Measurements from ENCODE around the gene SCN9A.
"Not testable (repeated sequence)": the region's sequence is repeated elsewhere in the genome, so short reads cannot be mapped to it uniquely, and the experiment has no call there.

SCN9A gene

DNA sequence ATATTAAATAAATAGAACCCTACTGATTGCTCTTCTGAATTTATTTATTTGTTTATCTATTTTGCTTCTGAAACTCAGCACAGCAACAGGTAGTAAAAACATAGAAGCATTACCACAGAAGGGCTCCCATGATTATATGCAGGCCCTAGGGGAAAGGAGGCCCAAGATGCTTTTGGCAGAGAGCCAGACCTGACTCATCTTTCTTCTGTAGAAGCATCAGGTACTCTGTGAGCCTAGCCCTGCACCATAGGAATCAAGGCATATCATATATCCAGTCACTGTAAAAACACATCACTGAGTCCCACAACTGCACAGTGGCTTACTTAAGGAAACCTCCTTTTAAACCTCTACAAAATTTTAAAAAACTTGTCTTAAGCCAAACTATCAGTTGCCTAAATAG lies 1.8 kb downstream of the SCN9A start:
- no peak for DNase-seq

DNA sequence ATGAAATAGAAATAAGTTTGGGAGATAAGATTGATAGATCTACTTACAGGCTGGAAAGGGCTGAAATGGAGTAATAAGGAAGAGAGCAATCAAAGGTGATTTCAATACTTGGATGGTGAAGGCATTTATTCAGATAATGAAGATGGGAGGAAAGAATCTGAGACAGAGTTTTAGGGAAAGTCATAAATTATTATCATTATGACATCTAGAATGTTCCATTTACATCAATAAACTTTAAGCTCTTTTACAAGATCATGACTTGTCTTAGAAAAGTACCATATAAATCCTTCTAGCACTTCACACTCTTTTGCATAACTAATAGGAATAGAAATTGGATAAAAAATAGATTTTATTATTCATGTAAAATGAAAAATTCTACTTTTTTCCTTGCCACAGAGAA lies 2.2 kb downstream of the SCN9A start:
- DNase-seq = no peak

- DNase-seq = no peak
Observed at GRCh38 chr2:166373105-166373504, 2.6 kb downstream of the SCN9A start.

DNA sequence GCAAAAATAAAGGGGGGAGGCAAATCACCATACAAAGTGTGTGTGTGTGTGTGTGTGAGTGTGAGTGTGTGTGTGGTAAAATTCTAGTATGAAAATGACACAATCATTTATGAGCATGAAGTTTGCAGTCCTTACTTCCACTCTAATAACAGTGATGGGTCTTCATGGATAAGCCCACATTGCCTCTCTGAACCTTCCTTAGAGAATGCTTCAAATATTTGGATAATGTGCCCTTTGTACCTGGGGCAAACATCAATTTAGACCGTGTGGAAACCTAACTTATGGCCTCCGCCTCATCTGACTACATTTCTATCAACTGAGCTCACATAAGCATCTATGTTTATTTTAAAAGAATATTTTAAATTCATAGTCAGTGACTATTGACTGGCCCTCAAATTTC lies 3.7 kb downstream of the SCN9A start:
- no peak for DNase-seq

GRCh38 chr2:166365803-166366420 lies 9.8 kb downstream of the SCN9A start:
- DNase-seq = no peak

DNA sequence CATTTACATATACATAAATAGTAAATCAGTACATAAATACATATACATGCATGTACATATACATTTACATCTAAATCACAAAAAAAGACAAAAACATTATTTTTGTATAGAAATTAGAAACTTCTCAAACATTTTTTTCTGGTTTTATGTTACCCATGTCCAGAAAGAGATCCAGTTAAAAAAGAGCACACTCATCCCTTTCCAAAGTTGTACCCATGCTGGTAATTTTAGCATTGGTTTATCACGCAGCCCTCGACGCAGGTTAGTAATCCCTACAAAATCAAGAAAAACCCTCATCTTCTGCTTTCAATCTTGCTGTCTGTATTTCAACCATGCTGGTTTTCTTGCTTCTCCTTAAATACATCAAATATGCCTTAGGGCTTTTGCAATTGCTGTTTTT lies 10.5 kb downstream of the SCN9A start:
- no peak for DNase-seq

- no peak for DNase-seq
Observed at GRCh38 chr2:166364476-166365161, 11.1 kb downstream of the SCN9A start.

GRCh38 chr2:166361351-166362153 lies 14.2 kb downstream of the SCN9A start:
- no peak for DNase-seq

- no peak for DNase-seq
Observed at GRCh38 chr2:166360906-166361305, 14.8 kb downstream of the SCN9A start.

GRCh38 chr2:166360426-166360825 lies 15.3 kb downstream of the SCN9A start:
- DNase-seq = no peak

- DNase-seq = not testable (repeated sequence)
Observed at GRCh38 chr2:166357950-166358321, 17.8 kb downstream of the SCN9A start.

GRCh38 chr2:166357068-166357949 lies 18.4 kb downstream of the SCN9A start:
- DNase-seq = no peak

GRCh38 chr2:166351319-166351718 lies 24.4 kb downstream of the SCN9A start:
- DNase-seq = no peak

DNA sequence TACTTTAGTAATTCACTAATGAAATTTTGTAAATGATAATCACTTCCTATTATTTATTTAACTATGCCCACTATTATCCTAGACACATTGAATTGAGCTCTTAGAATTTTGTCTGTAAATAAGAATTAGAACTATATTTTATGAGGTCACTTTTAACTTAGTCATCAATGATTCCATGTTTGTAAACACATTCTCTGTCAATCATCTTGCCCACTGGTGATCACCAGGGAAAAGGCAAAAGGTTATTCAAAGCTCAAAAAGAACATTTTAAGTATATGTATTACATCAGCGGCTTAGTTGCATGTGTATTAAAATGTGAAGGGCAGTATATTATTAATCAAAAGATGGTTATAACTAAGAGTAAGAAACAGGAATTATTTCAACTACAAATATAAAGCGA lies 25.2 kb downstream of the SCN9A start:
- no peak for DNase-seq

DNA sequence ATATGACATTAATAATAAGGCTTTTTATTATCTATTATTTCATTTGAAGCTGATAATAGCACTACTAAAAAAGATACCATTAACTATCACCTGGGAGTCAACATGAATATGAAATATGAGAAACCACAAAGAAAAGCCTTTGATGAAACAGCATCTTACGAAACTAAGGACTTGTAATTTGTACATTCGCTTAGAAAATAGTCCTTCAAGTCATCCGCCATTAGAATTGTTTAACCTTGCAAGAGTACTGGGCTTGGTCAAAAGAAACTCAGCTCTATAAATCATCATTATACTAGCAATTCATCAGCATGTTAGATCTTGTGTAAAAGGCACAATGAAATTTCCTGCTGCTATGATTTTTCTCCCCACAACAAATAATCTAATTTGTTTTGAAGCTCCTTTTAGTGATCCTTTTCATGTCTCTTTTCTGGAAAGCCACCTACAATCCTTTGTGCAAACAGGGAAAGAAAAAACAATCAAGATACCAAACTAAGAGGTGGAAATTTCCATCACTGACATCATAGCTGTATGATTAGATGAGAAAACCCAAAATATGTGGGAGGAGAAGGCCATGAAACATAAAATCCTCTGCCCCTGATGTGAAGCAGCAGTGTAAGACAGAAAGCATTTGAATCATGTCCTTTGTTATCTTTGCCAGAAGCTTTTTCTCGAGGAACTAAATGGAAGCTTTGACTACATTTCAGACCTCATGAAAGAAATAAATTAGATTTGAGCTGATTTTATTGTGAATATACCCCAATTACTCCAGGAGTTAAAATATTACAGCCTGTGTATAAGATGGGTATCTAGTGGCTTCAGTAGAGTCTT lies 31.2 kb downstream of the SCN9A start:
- no peak for DNase-seq

- no peak for DNase-seq
Observed at GRCh38 chr2:166343467-166343866, 32.3 kb downstream of the SCN9A start.

DNA sequence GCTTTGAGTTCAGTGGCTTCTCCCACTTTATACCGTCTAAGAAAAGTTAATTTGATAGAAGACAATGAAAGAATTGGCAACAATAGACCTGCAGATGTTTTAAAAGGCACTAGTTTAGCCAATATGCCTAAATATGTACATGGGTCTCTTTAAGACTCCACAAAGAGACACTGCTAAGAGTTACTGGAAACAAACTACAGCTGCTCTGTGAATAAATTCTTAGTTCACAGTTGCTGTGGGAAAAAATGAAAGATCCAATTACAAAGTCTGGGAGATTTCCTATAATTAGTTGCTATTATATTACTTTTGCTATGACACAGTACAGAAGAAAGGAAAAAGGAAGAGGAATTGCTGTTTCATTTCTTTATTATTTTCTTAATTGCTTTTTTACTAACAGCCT lies 34.3 kb downstream of the SCN9A start:
- DNase-seq = no peak

DNA sequence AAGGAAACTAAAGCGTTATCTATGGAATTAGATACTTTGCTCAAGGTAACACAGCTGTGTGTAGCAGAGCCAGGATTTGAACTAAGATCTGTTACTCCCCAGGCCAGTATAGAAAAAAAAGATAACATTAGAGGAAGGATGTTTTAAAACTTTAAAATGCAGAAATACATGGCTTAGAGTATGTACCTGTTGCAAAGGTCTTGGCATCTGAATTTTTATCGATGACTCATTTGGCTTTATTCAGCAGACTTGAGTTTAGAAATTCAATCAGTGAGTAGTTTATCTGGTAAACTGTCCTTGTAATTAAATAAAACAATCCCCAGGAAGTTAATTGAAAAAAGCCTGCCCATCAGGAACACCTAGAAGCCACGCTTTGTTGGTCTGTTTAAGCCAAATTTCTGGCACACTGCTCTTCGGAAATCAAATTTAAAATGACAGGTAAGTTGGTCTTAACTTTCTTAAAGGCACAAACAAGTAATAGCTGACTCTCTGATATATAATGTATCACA lies 36.9 kb downstream of the SCN9A start:
- DNase-seq = no peak

DNA sequence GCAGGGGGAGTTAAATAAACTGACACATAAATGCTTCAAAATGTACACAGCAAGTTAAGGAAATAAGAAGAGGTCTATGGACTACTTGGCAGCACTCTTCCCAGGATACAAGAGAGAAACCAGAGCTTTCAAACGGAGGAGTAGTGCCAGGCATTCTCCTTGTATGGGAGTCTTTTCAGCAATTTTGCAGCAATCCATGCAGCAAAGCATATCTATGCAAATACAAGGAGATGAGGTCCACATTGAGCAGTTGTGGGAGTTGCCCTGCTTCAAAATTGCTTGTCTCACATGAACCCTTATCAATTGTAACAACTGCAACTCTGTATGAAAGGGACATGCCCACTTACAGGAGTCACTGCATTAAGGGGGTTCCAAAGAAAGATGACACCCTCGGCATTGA lies 37.8 kb downstream of the SCN9A start:
- no peak for DNase-seq

DNA sequence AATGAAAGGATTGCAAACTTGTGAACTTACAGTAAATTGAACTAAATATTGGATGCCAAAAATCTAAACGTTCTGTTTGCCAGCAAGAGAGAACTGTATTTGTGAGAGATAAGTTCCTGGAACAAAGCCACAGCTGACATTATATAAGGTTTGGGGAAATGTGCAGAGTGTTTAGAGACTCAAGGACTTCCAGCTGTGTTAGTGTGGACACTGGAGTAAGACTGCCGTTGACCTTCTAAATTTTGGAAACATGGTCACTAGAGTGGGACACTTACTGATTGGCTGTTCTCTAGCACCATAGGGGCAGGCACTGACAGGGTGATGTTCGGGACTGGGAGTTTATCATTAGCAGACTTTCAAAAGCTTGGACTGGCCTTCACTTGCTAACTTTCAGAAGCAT lies 40.5 kb downstream of the SCN9A start:
- no peak for DNase-seq

- DNase-seq = no peak
Observed at GRCh38 chr2:166334805-166335204, 40.9 kb downstream of the SCN9A start.

GRCh38 chr2:166333801-166334200 lies 41.9 kb downstream of the SCN9A start:
- no peak for DNase-seq
